Hepatocyte (in vitro differentiated cells): Measurements from ENCODE around the gene FBXO11.

ENCODE experiments used
- CTCF ChIP-seq: fragments of 200-600 bp; sonication (generic); IDR thresholded peaks from 2 replicates; pipeline ENCODE4 v1.5.1; 2016; ENCODE audit warnings: antibody characterized with exemption, mild to moderate bottlenecking; ENCODE audit not compliant: poor library complexity
- EZH2 ChIP-seq: fragments of 200-600 bp; sonication (generic); IDR thresholded peaks from 2 replicates; pipeline ENCODE4 v1.6.1; 2016; ENCODE audit warnings: antibody characterized with exemption, mild to moderate bottlenecking, borderline replicate concordance
- EZH2phosphoT487 ChIP-seq: fragments of 200-600 bp; sonication (generic); IDR thresholded peaks from one replicate; pipeline ENCODE4 v1.6.1; 2018; ENCODE audit warnings: antibody characterized with exemption, mild to moderate bottlenecking, low read depth, moderate library complexity; ENCODE audit not compliant: unreplicated experiment, severe bottlenecking

GRCh38 chr2:47747878-47748277, 158.4 kb downstream of the FBXO11 start:
- TF ChIP-seq CTCF (no peak), EZH2phosphoT487 (no peak), EZH2 (no peak)
